ENCODE measurements around the gene HERPUD1. TPM values are rescaled to one million over a fixed set of nuclear protein-coding genes. Genes with fewer than 3 reads are reported as not detected.
A peak's percentile ranks its signal among the peaks of the same experiment; 100 is the strongest.

The HERPUD1 gene
- total and polyA plus RNA-seq, 9 of the 15 experiments (the other 6 are each of a cell fraction or from before 2014, with no cell fraction given) = 14.2 to 60.7 (median 37.4) TPM

DNA sequence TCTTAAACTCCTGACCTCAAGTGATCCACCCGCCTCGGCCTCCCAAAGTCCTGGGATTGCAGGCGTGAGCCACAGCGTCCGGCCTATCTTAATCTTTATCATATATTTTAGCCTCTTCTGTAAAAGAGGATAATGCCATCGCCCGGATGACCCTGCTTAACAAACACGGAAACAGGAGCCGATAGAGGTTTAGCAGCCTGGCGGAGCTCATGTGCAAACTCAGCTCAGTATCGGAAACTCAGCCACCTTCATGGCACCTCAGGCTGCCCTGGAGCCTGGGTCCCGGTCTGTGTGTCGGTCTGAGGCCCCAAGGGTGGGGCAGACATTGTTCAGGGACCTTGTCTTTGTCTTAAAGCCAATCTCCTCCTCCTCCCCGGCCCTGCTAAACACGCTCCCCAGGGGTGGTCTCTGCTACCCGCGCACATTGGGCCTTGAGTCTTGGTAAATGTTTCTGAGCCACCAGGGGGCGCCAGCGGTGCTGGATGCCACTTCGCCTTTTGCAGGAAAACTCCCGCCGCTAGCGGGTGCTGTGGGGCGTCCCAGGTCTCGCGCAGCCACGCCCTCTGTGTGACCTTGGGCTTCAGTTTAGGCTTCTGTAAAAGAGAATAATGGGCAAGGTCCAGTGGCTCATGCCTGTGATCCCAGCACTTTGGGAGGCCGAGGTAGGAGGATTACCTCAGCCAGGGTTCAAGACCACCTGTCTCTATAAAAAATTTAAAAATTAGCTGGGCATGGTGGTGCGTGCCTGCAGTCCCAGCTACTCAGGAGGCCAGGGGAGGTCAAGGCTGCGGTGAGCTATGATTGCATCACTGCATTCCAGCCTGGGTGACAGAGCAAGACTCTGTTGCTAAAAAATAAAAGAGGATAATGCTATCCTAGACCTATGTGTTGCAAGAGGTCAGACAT is 32.6 kb downstream of the HERPUD1 start (continued):
- TF ChIP-seq SRSF9 (IDR thresholded peaks at IDR 0.05; ENCODE audit: borderline replicate concordance, low read depth, low read length) (no peak), HMGN3 (IDR thresholded peaks at IDR 0.05; ENCODE audit: borderline replicate concordance, extremely low read depth, insufficient read length, low read depth, low read length) (peak; percentile 40), ZNF398 (CRISPR knock-in tag; IDR thresholded peaks at IDR 0.05) (no peak), FOXM1 (IDR thresholded peaks at IDR 0.05; ENCODE audit: low read depth) (no peak), FOXM1 (CRISPR knock-in tag; IDR thresholded peaks at IDR 0.05; ENCODE audit: low read depth) (no peak), LCOR (CRISPR knock-in tag; IDR thresholded peaks at IDR 0.05) (peak; percentile 67), STAG1 (CRISPR knock-in tag; IDR thresholded peaks at IDR 0.05; ENCODE audit: borderline replicate concordance) (peak; percentile 14; the same call in 1 of the 2 replicates), ZNF740 (CRISPR knock-in tag; IDR thresholded peaks at IDR 0.05) (no peak), ZNF740 (tag; IDR thresholded peaks at IDR 0.05) (no peak), TEAD1 (CRISPR knock-in tag; IDR thresholded peaks at IDR 0.05) (peak; percentile 92 to 98), MIER1 (IDR thresholded peaks at IDR 0.05; ENCODE audit: low read depth) (no peak), MAFF (IDR thresholded peaks at IDR 0.05; ENCODE audit: low read length) (no peak), MAFG (tag; conservative IDR thresholded peaks at IDR 0.05) (no peak)
- TF ChIP-seq, protein P1, sequence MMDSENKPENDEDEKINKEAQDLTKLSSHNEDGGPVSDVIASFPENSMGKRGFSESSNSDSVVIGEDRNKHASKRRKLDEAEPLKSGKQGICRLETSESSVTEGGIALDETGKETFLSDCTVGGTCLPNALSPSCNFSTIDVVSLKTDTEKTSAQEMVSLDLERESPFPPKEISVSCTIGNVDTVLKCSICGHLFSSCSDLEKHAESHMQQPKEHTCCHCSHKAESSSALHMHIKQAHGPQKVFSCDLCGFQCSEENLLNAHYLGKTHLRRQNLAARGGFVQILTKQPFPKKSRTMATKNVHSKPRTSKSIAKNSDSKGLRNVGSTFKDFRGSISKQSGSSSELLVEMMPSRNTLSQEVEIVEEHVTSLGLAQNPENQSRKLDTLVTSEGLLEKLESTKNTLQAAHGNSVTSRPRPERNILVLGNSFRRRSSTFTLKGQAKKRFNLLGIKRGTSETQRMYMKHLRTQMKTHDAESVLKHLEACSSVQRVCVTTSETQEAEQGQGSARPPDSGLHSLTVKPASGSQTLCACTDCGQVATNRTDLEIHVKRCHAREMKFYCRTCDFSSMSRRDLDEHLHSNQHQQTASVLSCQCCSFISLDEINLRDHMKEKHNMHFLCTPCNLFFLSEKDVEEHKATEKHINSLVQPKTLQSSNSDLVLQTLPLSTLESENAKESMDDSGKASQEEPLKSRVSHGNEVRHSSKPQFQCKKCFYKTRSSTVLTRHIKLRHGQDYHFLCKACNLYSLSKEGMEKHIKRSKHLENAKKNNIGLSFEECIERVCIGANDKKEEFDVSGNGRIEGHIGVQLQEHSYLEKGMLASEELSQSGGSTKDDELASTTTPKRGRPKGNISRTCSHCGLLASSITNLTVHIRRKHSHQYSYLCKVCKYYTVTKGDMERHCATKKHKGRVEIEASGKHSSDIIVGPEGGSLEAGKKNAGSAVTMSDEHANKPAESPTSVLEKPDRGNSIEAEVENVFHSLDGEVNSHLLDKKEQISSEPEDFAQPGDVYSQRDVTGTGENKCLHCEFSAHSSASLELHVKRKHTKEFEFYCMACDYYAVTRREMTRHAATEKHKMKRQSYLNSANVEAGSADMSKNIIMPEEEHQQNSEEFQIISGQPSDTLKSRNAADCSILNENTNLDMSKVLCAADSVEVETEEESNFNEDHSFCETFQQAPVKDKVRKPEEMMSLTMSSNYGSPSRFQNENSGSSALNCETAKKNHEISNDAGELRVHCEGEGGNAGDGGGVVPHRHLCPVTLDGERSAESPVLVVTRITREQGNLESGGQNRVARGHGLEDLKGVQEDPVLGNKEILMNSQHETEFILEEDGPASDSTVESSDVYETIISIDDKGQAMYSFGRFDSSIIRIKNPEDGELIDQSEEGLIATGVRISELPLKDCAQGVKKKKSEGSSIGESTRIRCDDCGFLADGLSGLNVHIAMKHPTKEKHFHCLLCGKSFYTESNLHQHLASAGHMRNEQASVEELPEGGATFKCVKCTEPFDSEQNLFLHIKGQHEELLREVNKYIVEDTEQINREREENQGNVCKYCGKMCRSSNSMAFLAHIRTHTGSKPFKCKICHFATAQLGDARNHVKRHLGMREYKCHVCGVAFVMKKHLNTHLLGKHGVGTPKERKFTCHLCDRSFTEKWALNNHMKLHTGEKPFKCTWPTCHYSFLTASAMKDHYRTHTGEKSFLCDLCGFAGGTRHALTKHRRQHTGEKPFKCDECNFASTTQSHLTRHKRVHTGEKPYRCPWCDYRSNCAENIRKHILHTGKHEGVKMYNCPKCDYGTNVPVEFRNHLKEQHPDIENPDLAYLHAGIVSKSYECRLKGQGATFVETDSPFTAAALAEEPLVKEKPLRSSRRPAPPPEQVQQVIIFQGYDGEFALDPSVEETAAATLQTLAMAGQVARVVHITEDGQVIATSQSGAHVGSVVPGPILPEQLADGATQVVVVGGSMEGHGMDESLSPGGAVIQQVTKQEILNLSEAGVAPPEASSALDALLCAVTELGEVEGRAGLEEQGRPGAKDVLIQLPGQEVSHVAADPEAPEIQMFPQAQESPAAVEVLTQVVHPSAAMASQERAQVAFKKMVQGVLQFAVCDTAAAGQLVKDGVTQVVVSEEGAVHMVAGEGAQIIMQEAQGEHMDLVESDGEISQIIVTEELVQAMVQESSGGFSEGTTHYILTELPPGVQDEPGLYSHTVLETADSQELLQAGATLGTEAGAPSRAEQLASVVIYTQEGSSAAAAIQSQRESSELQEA (IDR thresholded peaks at IDR 0.05; ENCODE audit: low read depth) = no peak
